GM04503 (cell line): Measurements from ENCODE around the gene PEF1.

Source experiments
- DNase-seq: peaks from one replicate; pipeline ENCODE4 v3.0.0-alpha.2; 2012; ENCODE audit warnings: low read depth

PEF1 gene

GRCh38 chr1:31644560-31645273 is at the start of gene PEF1:
Gene PEF1 (minus strand): TSS chr1:31644876. CDS start chr1:31644864, 12 bp downstream.
- peak; percentile 84 for DNase-seq

GRCh38 chr1:31693231-31693630 is 48.6 kb upstream of the PEF1 start:
- DNase-seq: no peak

- DNase-seq: no peak
Measured at GRCh38 chr1:31691951-31692350, 47.3 kb upstream of the PEF1 start.

- DNase-seq: no peak
Measured at GRCh38 chr1:31691446-31691845, 46.8 kb upstream of the PEF1 start.

- no peak for DNase-seq
Measured at GRCh38 chr1:31690921-31691320, 46.2 kb upstream of the PEF1 start.

GRCh38 chr1:31689854-31690253 is 45.2 kb upstream of the PEF1 start:
- DNase-seq: peak; percentile 88

GRCh38 chr1:31689379-31689778 is 44.7 kb upstream of the PEF1 start:
- DNase-seq: no peak

GRCh38 chr1:31688233-31688918 is 43.7 kb upstream of the PEF1 start:
- no peak for DNase-seq

- DNase-seq: no peak
Measured at GRCh38 chr1:31687601-31688000, 42.9 kb upstream of the PEF1 start.

- no peak for DNase-seq
Measured at GRCh38 chr1:31685795-31686194, 41.1 kb upstream of the PEF1 start.

GRCh38 chr1:31683997-31684396 is 39.3 kb upstream of the PEF1 start:
- DNase-seq: no peak

- DNase-seq: no peak
Measured at GRCh38 chr1:31681415-31681814, 36.7 kb upstream of the PEF1 start.

- DNase-seq: no peak
Measured at GRCh38 chr1:31679676-31680230, 35.1 kb upstream of the PEF1 start.

GRCh38 chr1:31679091-31679490 is 34.4 kb upstream of the PEF1 start:
- no peak for DNase-seq

GRCh38 chr1:31678681-31679080 is 34.0 kb upstream of the PEF1 start:
- DNase-seq: no peak

GRCh38 chr1:31677949-31678348 is 33.3 kb upstream of the PEF1 start:
- no peak for DNase-seq

- DNase-seq: no peak
Measured at GRCh38 chr1:31677401-31677800, 32.7 kb upstream of the PEF1 start.

- no peak for DNase-seq
Measured at GRCh38 chr1:31675756-31676155, 31.1 kb upstream of the PEF1 start.

GRCh38 chr1:31675161-31675560 is 30.5 kb upstream of the PEF1 start:
- no peak for DNase-seq

GRCh38 chr1:31674626-31675025 is 29.9 kb upstream of the PEF1 start:
- no peak for DNase-seq

- DNase-seq: no peak
Measured at GRCh38 chr1:31673433-31673832, 28.8 kb upstream of the PEF1 start.

- DNase-seq: no peak
Measured at GRCh38 chr1:31672986-31673385, 28.3 kb upstream of the PEF1 start.

GRCh38 chr1:31671561-31672201 is 27.0 kb upstream of the PEF1 start:
- no peak for DNase-seq
